ENCODE data around the gene HTD2.
"Not testable (repeated sequence)": the region's sequence is repeated elsewhere in the genome, so short reads cannot be mapped to it uniquely, and the experiment has no call there.

Gene HTD2

GRCh38 chr3:58285334-58285733 is 21.0 kb upstream of the HTD2 start:
- Mint-ChIP-seq H3K27ac (no peak overlapping the region), H3K4me3 (no peak overlapping the region), H3K9me3 (no peaks in the 10 kb centered on the region), H3K36me3 (ENCODE audit: low read depth) (peaks cover 27% of the 10 kb centered on the region), H3K4me1 (ENCODE audit: low read depth) (no peaks in the 10 kb centered on the region), H3K27me3 (no peaks in the 10 kb centered on the region)
- DNase-seq = no peak

- H3K4me3 Mint-ChIP-seq = no peak overlapping the region
- DNase-seq = no peak
- H3K27me3 Mint-ChIP-seq = no peaks in the 10 kb centered on the region
- no peak overlapping the region for H3K27ac Mint-ChIP-seq
- H3K4me1 Mint-ChIP-seq (ENCODE audit: low read depth) = no peaks in the 10 kb centered on the region
- H3K9me3 Mint-ChIP-seq = no peaks in the 10 kb centered on the region
- peaks cover 27% of the 10 kb centered on the region for H3K36me3 Mint-ChIP-seq (ENCODE audit: low read depth)
Measured at GRCh38 chr3:58287354-58287753, 19.0 kb upstream of the HTD2 start.

- peaks cover 27% of the 10 kb centered on the region for H3K36me3 Mint-ChIP-seq (ENCODE audit: low read depth)
- no peaks in the 10 kb centered on the region for H3K4me1 Mint-ChIP-seq (ENCODE audit: low read depth)
- H3K4me3 Mint-ChIP-seq = no peak overlapping the region
- no peaks in the 10 kb centered on the region for H3K9me3 Mint-ChIP-seq
- no peak overlapping the region for H3K27ac Mint-ChIP-seq
- DNase-seq = no peak
- H3K27me3 Mint-ChIP-seq = no peaks in the 10 kb centered on the region
Measured at GRCh38 chr3:58288011-58288728, 18.1 kb upstream of the HTD2 start.

- H3K4me3 Mint-ChIP-seq; H3K27ac Mint-ChIP-seq; H3K27me3 Mint-ChIP-seq; H3K4me1 Mint-ChIP-seq (ENCODE audit: low read depth); H3K9me3 Mint-ChIP-seq; DNase-seq: not testable (repeated sequence)
- peaks cover 27% of the 10 kb centered on the region for H3K36me3 Mint-ChIP-seq (ENCODE audit: low read depth)
Measured at GRCh38 chr3:58288964-58289613, 17.2 kb upstream of the HTD2 start.

GRCh38 chr3:58290446-58290845 is 15.9 kb upstream of the HTD2 start:
- H3K9me3 Mint-ChIP-seq; H3K4me1 Mint-ChIP-seq (ENCODE audit: low read depth); H3K27ac Mint-ChIP-seq; H3K27me3 Mint-ChIP-seq; H3K4me3 Mint-ChIP-seq; DNase-seq: not testable (repeated sequence)
- peaks cover 22% of the 10 kb centered on the region for H3K36me3 Mint-ChIP-seq (ENCODE audit: low read depth)

- no peaks in the 10 kb centered on the region for H3K27me3 Mint-ChIP-seq
Measured at GRCh38 chr3:58291671-58292338, 14.5 kb upstream of the HTD2 start.

GRCh38 chr3:58292866-58293265 is 13.5 kb upstream of the HTD2 start:
- Mint-ChIP-seq H3K4me3 (no peak overlapping the region), H3K27me3 (peaks cover 1% of the 10 kb centered on the region), H3K9me3 (no peaks in the 10 kb centered on the region), H3K4me1 (ENCODE audit: low read depth) (no peaks in the 10 kb centered on the region), H3K27ac (no peak overlapping the region), H3K36me3 (ENCODE audit: low read depth) (peaks cover 11% of the 10 kb centered on the region)
- no peak for DNase-seq

More at GRCh38 chr3:58291671-58292338, 14.5 kb upstream of the HTD2 start:
- Mint-ChIP-seq H3K4me1 (ENCODE audit: low read depth) (no peaks in the 10 kb centered on the region), H3K36me3 (ENCODE audit: low read depth) (peaks cover 16% of the 10 kb centered on the region), H3K4me3 (no peak overlapping the region), H3K27ac (no peak overlapping the region), H3K9me3 (no peaks in the 10 kb centered on the region)
- DNase-seq = no peak

- Mint-ChIP-seq H3K27me3 (peaks cover 8% of the 10 kb centered on the region), H3K4me1 (ENCODE audit: low read depth) (no peaks in the 10 kb centered on the region), H3K27ac (no peak overlapping the region), H3K9me3 (no peaks in the 10 kb centered on the region), H3K4me3 (no peak overlapping the region), H3K36me3 (ENCODE audit: low read depth) (peaks cover 8% of the 10 kb centered on the region)
- no peak for DNase-seq
Measured at GRCh38 chr3:58293516-58293915, 12.8 kb upstream of the HTD2 start.

GRCh38 chr3:58296269-58296668 is 10.1 kb upstream of the HTD2 start:
- peaks cover 30% of the 10 kb centered on the region for H3K27me3 Mint-ChIP-seq
- no peak overlapping the region for H3K4me3 Mint-ChIP-seq
- H3K9me3 Mint-ChIP-seq = peaks cover under 1% of the 10 kb centered on the region
- H3K27ac Mint-ChIP-seq = no peak overlapping the region
- peaks cover 5% of the 10 kb centered on the region for H3K36me3 Mint-ChIP-seq (ENCODE audit: low read depth)
- no peaks in the 10 kb centered on the region for H3K4me1 Mint-ChIP-seq (ENCODE audit: low read depth)
- no peak for DNase-seq

GRCh38 chr3:58296843-58297242 is 9.5 kb upstream of the HTD2 start:
- no peak for DNase-seq
- H3K27me3 Mint-ChIP-seq = peaks cover 35% of the 10 kb centered on the region
- no peak overlapping the region for H3K4me3 Mint-ChIP-seq
- no peak overlapping the region for H3K27ac Mint-ChIP-seq
- no peaks in the 10 kb centered on the region for H3K4me1 Mint-ChIP-seq (ENCODE audit: low read depth)
- peaks cover 2% of the 10 kb centered on the region for H3K36me3 Mint-ChIP-seq (ENCODE audit: low read depth)
- H3K9me3 Mint-ChIP-seq = peaks cover 2% of the 10 kb centered on the region

- Mint-ChIP-seq H3K27ac (no peak overlapping the region), H3K4me3 (no peak overlapping the region), H3K27me3 (peaks cover 44% of the 10 kb centered on the region), H3K9me3 (peaks cover 2% of the 10 kb centered on the region), H3K4me1 (ENCODE audit: low read depth) (no peaks in the 10 kb centered on the region), H3K36me3 (ENCODE audit: low read depth) (peaks cover 2% of the 10 kb centered on the region)
- DNase-seq = no peak
Measured at GRCh38 chr3:58298190-58298589, 8.1 kb upstream of the HTD2 start.

- Mint-ChIP-seq H3K36me3 (ENCODE audit: low read depth) (peaks cover 2% of the 10 kb centered on the region), H3K27ac (no peak overlapping the region), H3K4me1 (ENCODE audit: low read depth) (no peaks in the 10 kb centered on the region), H3K4me3 (no peak overlapping the region), H3K9me3 (peaks cover 2% of the 10 kb centered on the region), H3K27me3 (peaks cover 44% of the 10 kb centered on the region)
- no peak for DNase-seq
Measured at GRCh38 chr3:58299075-58299474, 7.2 kb upstream of the HTD2 start.

GRCh38 chr3:58299839-58300516 is 6.3 kb upstream of the HTD2 start:
- Mint-ChIP-seq H3K27ac (no peak overlapping the region), H3K4me1 (ENCODE audit: low read depth) (no peaks in the 10 kb centered on the region), H3K9me3 (peaks cover 2% of the 10 kb centered on the region), H3K4me3 (no peak overlapping the region), H3K36me3 (ENCODE audit: low read depth) (peaks cover 2% of the 10 kb centered on the region), H3K27me3 (peaks cover 44% of the 10 kb centered on the region)
- DNase-seq = no peak

GRCh38 chr3:58307639-58308215 is 1.4 kb downstream of the HTD2 start:
- no peaks in the 10 kb centered on the region for H3K9me3 Mint-ChIP-seq
- DNase-seq = no peak
- peak overlapping the region; percentile 100 for H3K27ac Mint-ChIP-seq
- no peaks in the 10 kb centered on the region for H3K27me3 Mint-ChIP-seq
- H3K36me3 Mint-ChIP-seq (ENCODE audit: low read depth) = peaks cover 62% of the 10 kb centered on the region
- peak overlapping the region; percentile 93 for H3K4me3 Mint-ChIP-seq
- peaks cover 30% of the 10 kb centered on the region for H3K4me1 Mint-ChIP-seq (ENCODE audit: low read depth)
